Suppressor macrophage treated with lipopolysaccharide for 4 hours (primary cell): ENCODE results near the gene GRAMD4.
"Not testable (repeated sequence)": the region's sequence is repeated elsewhere in the genome, so short reads cannot be mapped to it uniquely, and the experiment has no call there.

Source experiments
- DNase-seq: peaks from one replicate; pipeline ENCODE4 v3.0.0-alpha.2; 2020

Gene GRAMD4

GRCh38 chr22:46600273-46600796 is 19.9 kb upstream of the GRAMD4 start:
- DNase-seq, result no peak

- peak; percentile 97 for DNase-seq
Observed at GRCh38 chr22:46602025-46602424, 18.2 kb upstream of the GRAMD4 start.

GRCh38 chr22:46604306-46604690 is 15.9 kb upstream of the GRAMD4 start:
- peak; percentile 92 for DNase-seq

GRCh38 chr22:46605117-46605516 is 15.1 kb upstream of the GRAMD4 start:
- DNase-seq, result no peak

GRCh38 chr22:46606886-46607285 is 13.3 kb upstream of the GRAMD4 start:
- DNase-seq, result no peak

GRCh38 chr22:46607483-46608114 is 12.6 kb upstream of the GRAMD4 start:
- DNase-seq, result no peak

- DNase-seq, result no peak
Observed at GRCh38 chr22:46609175-46609690, 11.0 kb upstream of the GRAMD4 start.

GRCh38 chr22:46609724-46610201 is 10.4 kb upstream of the GRAMD4 start:
- DNase-seq, result no peak

- no peak for DNase-seq
Observed at GRCh38 chr22:46610356-46610755, 9.8 kb upstream of the GRAMD4 start.

GRCh38 chr22:46611189-46611588 is 9.0 kb upstream of the GRAMD4 start:
- DNase-seq, result no peak

- no peak for DNase-seq
Observed at GRCh38 chr22:46612341-46612903, 7.8 kb upstream of the GRAMD4 start.

GRCh38 chr22:46612904-46613605 is 7.1 kb upstream of the GRAMD4 start:
- peak; percentile 41 for DNase-seq

GRCh38 chr22:46613606-46614021 is 6.6 kb upstream of the GRAMD4 start:
- DNase-seq, result peak; percentile 38

GRCh38 chr22:46614025-46614931 is 5.9 kb upstream of the GRAMD4 start:
- peak; percentile 57 for DNase-seq

- DNase-seq, result no peak
Observed at GRCh38 chr22:46617207-46617985, 2.8 kb upstream of the GRAMD4 start.

GRCh38 chr22:46617986-46618647 is 2.1 kb upstream of the GRAMD4 start:
- DNase-seq, result no peak

GRCh38 chr22:46618667-46619066 is 1.5 kb upstream of the GRAMD4 start:
- no peak for DNase-seq

GRCh38 chr22:46619240-46619829 is 851 bp upstream of the GRAMD4 start:
- no peak for DNase-seq

- DNase-seq, result no peak
Observed at GRCh38 chr22:46620588-46621242, 529 bp downstream of the GRAMD4 start.

GRCh38 chr22:46621243-46621930 is 1.2 kb downstream of the GRAMD4 start:
- not testable (repeated sequence) for DNase-seq
